Adrenal gland (tissue), 12 donors: ENCODE data around the gene KCNMA1. TPM values are rescaled to one million over a fixed set of nuclear protein-coding genes. Genes with fewer than 3 reads are reported as not detected.

ENCODE experiments used
- DNase-seq, 7 donors: peaks; one replicate each; pipeline ENCODE4 v3.0.0-alpha.2; 2019 to 2020
- H3K27ac ChIP-seq, 5 donors: fragments of 200-600 bp; sonication (generic) in 4 of 5; 1 replicate in 3 of 5; 2 replicates in 2 of 5; pipeline versions ENCODE4 v1.5.1 to v1.8.0; 2016 to 2020; ENCODE audit warnings: mild to moderate bottlenecking in 1 of 5
- H3K27me3 ChIP-seq: fragments of 200-600 bp; 2 replicates; pipeline ENCODE4 v1.8.0; 2021
- H3K36me3 ChIP-seq, 2 donors: fragments of 200-600 bp; replicated peaks in 1 of 2; 1 replicate in 1 of 2; 2 replicates in 1 of 2; pipeline versions ENCODE4 v1.5.1 to v1.8.0; 2018 to 2022
- H3K4me1 ChIP-seq, 2 donors: fragments of 200-600 bp; replicated peaks in 1 of 2; 1 replicate in 1 of 2; 2 replicates in 1 of 2; pipeline versions ENCODE4 v1.5.1 to v1.8.0; 2018 to 2021
- H3K4me3 ChIP-seq, 4 donors: fragments of 200-600 bp; sonication (generic) in 3 of 4; one replicate each; pipeline ENCODE4 v1.5.1; 2016 to 2018
- H3K9me3 ChIP-seq, 3 donors: fragments of 200-600 bp; sonication (generic) in 1 of 3; replicated peaks in 1 of 3; 1 replicate in 2 of 3; 2 replicates in 1 of 3; pipeline versions ENCODE4 v1.5.1 to v1.8.0; 2016 to 2021
- POLR2A ChIP-seq, 2 donors: fragments of 450-650 bp; IDR thresholded peaks; one replicate each; pipeline ENCODE4 v1.6.1; 2017; ENCODE audit warnings: antibody characterized with exemption in 2 of 2, mild to moderate bottlenecking in 2 of 2, moderate library complexity in 1 of 2
- WGBS, 4 donors: extraction: QIAGEN DNeasy Blood & Tissue Kit in 2 of 4; methylation state at CpG; one replicate each; pipeline versions ENCODE4 v1.1.5 to v1.1.7; 2013 to 2017; 5-methylcytosine and 5-hydroxymethylcytosine counted together
- intact Hi-C, 2 donors: fragments of 100-400 bp; cut with DNase I; formaldehyde crosslinking; loops; one replicate each; pipeline versions ENCODE4 v1.14.1 to v1.15.0; 2022 to 2023
- polyA plus RNA-seq, 3 donors: library from polyadenylated mRNA; stranded (reverse); fragments of 200-250 nt in 2 of 3; fragments of 350-450 nt in 1 of 3; fragmentation: Illumina TruSeq in 1 of 3; extraction: RNeasy Lipid Tissue Mini Kit (QIAGEN cat#74804) in 1 of 3; gene quantifications; one replicate each; pipeline ENCODE4 v1.2.3, GENCODE V29; 2013 to 2014
- total RNA-seq, 9 donors: library from RNA; depleted of rRNA in 4 of 9; stranded (reverse); fragments of >200 nt in 4 of 9; fragments of 120-200 nt in 1 of 9; fragmentation: NEBNext Ultra II Directional in 1 of 9; extraction: Animal tissue kit (Norgen Biotek cat#: 25700) in 1 of 9; gene quantifications; one replicate each; pipeline versions ENCODE4 v1.1.0 to v1.2.4, GENCODE V29; 2013 to 2023
- TF ChIP-seq, protein P1 (sequence below), 6 experiments: fragments of 450-650 bp in 4 of 6; fragments of 200-600 bp in 2 of 6; sonication (generic) in 1 of 6; IDR thresholded peaks; 1 replicate in 5 of 6; 2 replicates in 1 of 6; pipeline versions ENCODE4 v1.5.1 to v1.8.0; 2016 to 2021; ENCODE audit warnings: antibody characterized with exemption in 6 of 6, mild to moderate bottlenecking in 2 of 6, moderate library complexity in 1 of 6
- donor health status: healthy with polysubstance abuse.
- donor health status: Bipolar disorder and iron deficiency.
- donor health status: DM: yes; HTN: yes; CAD: no.
- donor health status: DM: no; HTN: no; CAD: no.
- donor health status: DM: no; HTN: no; CAD: no.
- donor health status: DM: yes; HTN: yes; CAD: no.

The KCNMA1 gene
- total and polyA plus RNA-seq, 12 donors, result 6.4 to 37.7 (median 13.4) TPM

DNA sequence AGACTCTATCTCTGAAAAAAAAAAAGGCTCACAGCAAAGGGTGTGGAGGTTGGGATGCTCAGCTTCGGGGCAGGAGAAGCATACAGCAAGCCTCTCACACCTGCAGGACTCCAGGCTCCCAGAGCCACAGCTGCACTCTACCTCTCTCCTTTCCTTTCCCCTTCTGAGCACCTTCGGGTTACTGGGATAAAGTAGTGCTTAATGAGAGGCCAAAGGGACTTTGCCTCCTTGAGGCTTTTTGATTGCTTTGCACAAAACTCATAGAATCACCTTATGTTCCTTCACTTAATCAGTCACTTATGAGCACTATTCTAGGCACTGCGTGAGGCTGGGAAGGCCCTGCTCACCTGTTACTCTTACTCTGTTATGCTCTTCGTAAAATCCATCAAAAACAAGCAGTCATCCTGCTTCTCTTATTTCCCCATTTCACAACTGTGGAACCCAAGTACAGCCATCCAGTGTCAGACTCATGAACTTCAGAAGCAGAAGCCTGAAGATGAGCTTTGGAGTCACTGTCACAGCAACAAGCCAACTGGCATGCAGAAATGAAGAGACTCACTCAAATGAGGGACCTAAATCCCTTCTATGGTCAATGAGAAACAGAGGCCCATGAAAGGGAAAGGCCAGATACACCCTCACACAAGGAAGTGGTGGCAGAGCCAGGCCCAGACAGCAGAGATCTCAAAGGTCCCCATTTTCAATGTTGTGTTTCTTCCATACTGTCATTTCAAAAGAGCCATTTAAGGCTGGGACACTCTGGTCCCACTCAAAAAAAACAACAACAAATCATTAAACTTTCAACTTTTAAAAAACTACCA lies 205.4 kb downstream of the KCNMA1 start:
- DNase-seq, result no peak
- intact Hi-C loops, result no loop called here
- Histone ChIP-seq H3K36me3 (no peaks in the 10 kb centered on the region), H3K4me3 (no peak overlapping the region), H3K9me3 (no peaks in the 10 kb centered on the region), H3K27ac (no peak overlapping the region), H3K4me1 (peaks cover 0 to 9% of the 10 kb centered on the region in 2 donors), H3K27me3 (no peaks in the 10 kb centered on the region)
- 89 to 94% (median 93%) methylated on average over 4 of the region's 4 CpGs for WGBS, 4 donors
- TF ChIP-seq, protein P1, sequence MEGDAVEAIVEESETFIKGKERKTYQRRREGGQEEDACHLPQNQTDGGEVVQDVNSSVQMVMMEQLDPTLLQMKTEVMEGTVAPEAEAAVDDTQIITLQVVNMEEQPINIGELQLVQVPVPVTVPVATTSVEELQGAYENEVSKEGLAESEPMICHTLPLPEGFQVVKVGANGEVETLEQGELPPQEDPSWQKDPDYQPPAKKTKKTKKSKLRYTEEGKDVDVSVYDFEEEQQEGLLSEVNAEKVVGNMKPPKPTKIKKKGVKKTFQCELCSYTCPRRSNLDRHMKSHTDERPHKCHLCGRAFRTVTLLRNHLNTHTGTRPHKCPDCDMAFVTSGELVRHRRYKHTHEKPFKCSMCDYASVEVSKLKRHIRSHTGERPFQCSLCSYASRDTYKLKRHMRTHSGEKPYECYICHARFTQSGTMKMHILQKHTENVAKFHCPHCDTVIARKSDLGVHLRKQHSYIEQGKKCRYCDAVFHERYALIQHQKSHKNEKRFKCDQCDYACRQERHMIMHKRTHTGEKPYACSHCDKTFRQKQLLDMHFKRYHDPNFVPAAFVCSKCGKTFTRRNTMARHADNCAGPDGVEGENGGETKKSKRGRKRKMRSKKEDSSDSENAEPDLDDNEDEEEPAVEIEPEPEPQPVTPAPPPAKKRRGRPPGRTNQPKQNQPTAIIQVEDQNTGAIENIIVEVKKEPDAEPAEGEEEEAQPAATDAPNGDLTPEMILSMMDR (IDR thresholded peaks at IDR 0.05), result no peak
- no peak for TF ChIP-seq POLR2A (IDR thresholded peaks at IDR 0.05)

DNA sequence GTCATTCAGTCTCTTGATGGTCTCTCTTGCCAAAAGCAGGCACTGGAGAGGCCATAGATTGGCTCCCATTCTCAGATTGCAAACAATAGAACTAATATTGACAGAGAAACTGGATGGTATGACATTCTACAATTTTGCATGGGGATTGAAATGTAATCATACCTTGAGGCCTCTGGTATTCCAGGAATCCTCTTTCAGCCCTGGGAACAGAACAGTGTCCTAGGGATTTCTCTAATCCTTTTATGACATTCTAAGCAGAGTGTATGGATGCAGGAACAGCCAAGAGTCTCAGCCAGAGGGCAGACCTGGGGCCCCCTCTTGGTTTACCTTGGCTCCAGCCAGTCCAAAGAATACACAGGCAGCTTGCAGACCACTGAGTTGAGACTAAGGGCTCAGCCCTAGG lies 206.4 kb downstream of the KCNMA1 start:
- Histone ChIP-seq H3K27ac (no peak overlapping the region), H3K4me1 (peaks cover 0 to 11% of the 10 kb centered on the region in 2 donors), H3K36me3 (no peaks in the 10 kb centered on the region), H3K27me3 (no peaks in the 10 kb centered on the region), H3K9me3 (no peaks in the 10 kb centered on the region), H3K4me3 (no peak overlapping the region)
- no peak for TF ChIP-seq POLR2A (IDR thresholded peaks at IDR 0.05)
- TF ChIP-seq, protein P1 (IDR thresholded peaks at IDR 0.05), result no peak
- DNase-seq, result no peak
- intact Hi-C loops, result no loop called here

- WGBS, 4 donors, result 92 to 95% (median 94%) methylated on average over 5 of the region's 5 CpGs
- no peak for DNase-seq
- no peaks in the 10 kb centered on the region for H3K36me3 ChIP-seq
- H3K27me3 ChIP-seq, result no peaks in the 10 kb centered on the region
- TF ChIP-seq POLR2A (IDR thresholded peaks at IDR 0.05), result no peak
- TF ChIP-seq, protein P1 (IDR thresholded peaks at IDR 0.05), result no peak
- H3K4me1 ChIP-seq, result peaks cover 0 to 11% of the 10 kb centered on the region in 2 donors
- no peak overlapping the region for H3K4me3 ChIP-seq
- no peaks in the 10 kb centered on the region for H3K9me3 ChIP-seq
- intact Hi-C loops, result no loop called here
- H3K27ac ChIP-seq, result no peak overlapping the region
Measured at GRCh38 chr10:77430530-77430929, 207.1 kb downstream of the KCNMA1 start.

DNA sequence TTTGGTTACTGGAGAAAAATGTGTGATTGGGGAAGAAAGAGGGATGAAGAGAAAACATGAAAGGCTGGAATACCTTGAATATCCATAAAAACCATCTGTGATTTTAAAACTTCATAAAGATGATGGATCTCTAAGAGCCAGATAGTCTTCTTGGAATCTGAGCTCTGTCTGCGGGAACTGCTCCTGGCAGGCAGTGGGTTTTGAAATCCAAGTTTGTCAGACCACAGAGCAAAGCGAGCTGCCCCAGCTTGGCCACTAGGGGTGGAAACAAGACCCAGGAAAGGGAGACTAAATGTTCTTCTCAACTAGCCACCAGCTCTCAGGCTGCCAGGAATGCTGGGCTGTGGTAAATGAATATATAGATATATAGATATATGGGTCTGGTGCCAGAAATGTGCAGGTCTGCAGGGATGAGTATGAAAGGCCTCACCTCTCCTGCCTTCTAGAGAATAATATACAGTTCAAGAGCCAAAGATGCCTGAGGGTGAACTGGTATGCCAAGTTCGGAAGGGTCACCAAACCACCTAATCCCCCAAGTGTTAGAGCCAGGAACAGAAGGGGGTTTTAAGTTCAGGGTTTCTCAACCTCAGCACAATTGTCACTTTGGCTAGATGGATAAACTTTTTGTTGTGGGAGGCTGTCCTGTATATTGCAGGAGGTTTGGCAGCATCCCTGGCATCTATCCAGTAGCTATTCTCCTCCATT lies 208.8 kb downstream of the KCNMA1 start:
- Histone ChIP-seq H3K36me3 (no peaks in the 10 kb centered on the region), H3K27me3 (no peaks in the 10 kb centered on the region), H3K9me3 (no peaks in the 10 kb centered on the region), H3K27ac (no peak overlapping the region), H3K4me3 (no peak overlapping the region), H3K4me1 (peaks cover 0 to 11% of the 10 kb centered on the region in 2 donors)
- DNase-seq, result peak; percentile 44 to 74 (median 63)
- TF ChIP-seq, protein P1 (IDR thresholded peaks at IDR 0.05), result peak in 5 of 6 experiments; percentile 9 to 67 (median 47)
- no peak for TF ChIP-seq POLR2A (IDR thresholded peaks at IDR 0.05)
- 53 to 83% (median 65%) methylated on average over 3 of the region's 3 CpGs for WGBS, 4 donors
- intact Hi-C loops, result no loop called here
